Mesendoderm (in vitro differentiated cells): ENCODE measurements around the gene HELZ.
"Not testable (repeated sequence)": the region's sequence is repeated elsewhere in the genome, so short reads cannot be mapped to it uniquely, and the experiment has no call there.

Experiments
- DNase-seq: peaks from one replicate; pipeline ENCODE4 v3.0.0; 2013
- H2AK5ac ChIP-seq: 2 replicates; pipeline ENCODE4 v1.6.1; 2013; ENCODE audit warnings: low read length, inconsistent platforms
- H2BK120ac ChIP-seq: 2 replicates; pipeline ENCODE4 v1.6.1; 2013; ENCODE audit warnings: low read depth, mild to moderate bottlenecking, low read length, moderate library complexity, mixed read lengths
- H2BK15ac ChIP-seq: replicated peaks from 2 replicates; pipeline ENCODE4 v1.6.1; 2013; ENCODE audit warnings: low read depth, mild to moderate bottlenecking, moderate library complexity
- H2BK5ac ChIP-seq: 2 replicates; pipeline ENCODE4 v1.6.1; 2013; ENCODE audit warnings: low read length, inconsistent platforms
- H3K18ac ChIP-seq: 2 replicates; pipeline ENCODE4 v1.6.1; 2013; ENCODE audit warnings: mild to moderate bottlenecking, low read length, mixed read lengths
- H3K23ac ChIP-seq: one replicate; pipeline ENCODE4 v1.6.1; 2013; ENCODE audit warnings: low read length
- H3K27ac ChIP-seq: 2 replicates; pipeline ENCODE4 v1.5.1; 2013; ENCODE audit warnings: low read depth, mild to moderate bottlenecking, inconsistent platforms, low read length, moderate library complexity
- H3K27me3 ChIP-seq: 2 replicates; pipeline ENCODE4 v1.6.1; 2013; ENCODE audit warnings: low read length, control low read depth, mild to moderate bottlenecking, inconsistent platforms; ENCODE audit not compliant: insufficient read depth, poor library complexity
- H3K36me3 ChIP-seq: 2 replicates; pipeline ENCODE4 v1.6.1; 2013; ENCODE audit warnings: low read length, inconsistent platforms; ENCODE audit not compliant: control insufficient read depth, insufficient read depth
- H3K4ac ChIP-seq: one replicate; pipeline ENCODE4 v1.6.1; 2013; ENCODE audit warnings: low read depth, mild to moderate bottlenecking, low read length, moderate library complexity
- H3K4me1 ChIP-seq: 2 replicates; pipeline ENCODE4 v1.6.1; 2013; ENCODE audit warnings: low read depth, low read length, inconsistent platforms; ENCODE audit not compliant: control insufficient read depth
- H3K4me2 ChIP-seq: 2 replicates; pipeline ENCODE4 v1.6.1; 2013; ENCODE audit warnings: low read length
- H3K4me3 ChIP-seq: 2 replicates; pipeline ENCODE4 v1.5.1; 2013; ENCODE audit warnings: mild to moderate bottlenecking, low read length
- H3K56ac ChIP-seq: one replicate; pipeline ENCODE4 v1.6.1; 2013; ENCODE audit warnings: low read length
- H3K79me1 ChIP-seq: 2 replicates; pipeline ENCODE4 v1.6.1; 2013; ENCODE audit warnings: low read length, inconsistent platforms
- H3K79me2 ChIP-seq: 2 replicates; pipeline ENCODE4 v1.6.1; 2013; ENCODE audit warnings: mild to moderate bottlenecking, low read length; ENCODE audit not compliant: control insufficient read depth, insufficient read depth
- H3K9ac ChIP-seq: 2 replicates; pipeline ENCODE4 v1.6.1; 2013; ENCODE audit warnings: low read length, inconsistent platforms
- H4K5ac ChIP-seq: one replicate; pipeline ENCODE4 v1.6.1; 2013; ENCODE audit warnings: low read length
- H4K8ac ChIP-seq: one replicate; pipeline ENCODE4 v1.6.1; 2013; ENCODE audit warnings: low read depth, mild to moderate bottlenecking, control low read depth, low read length, moderate library complexity
- WGBS: extraction: QIAGEN DNeasy Blood & Tissue Kit; methylation state at CpG from one replicate; pipeline ENCODE4 v1.1.7; 2013; ENCODE audit warnings: low lambda C conversion rate, missing lambda C conversion rate; ENCODE audit not compliant: insufficient coverage; ENCODE audit errors: extremely low coverage; 5-methylcytosine and 5-hydroxymethylcytosine counted together

Gene HELZ

GRCh38 chr17:67130768-67131167 is 114.2 kb downstream of the HELZ start:
- Histone ChIP-seq H3K4me2 (no peak overlapping the region), H3K4me1 (no peaks in the 10 kb centered on the region), H4K5ac (no peak overlapping the region), H4K8ac (no peak overlapping the region), H3K4ac (no peak overlapping the region), H3K36me3 (no peaks in the 10 kb centered on the region), H3K79me2 (no peaks in the 10 kb centered on the region), H2BK15ac (no peak overlapping the region), H3K9ac (no peak overlapping the region), H3K23ac (no peak overlapping the region), H3K18ac (no peak overlapping the region), H3K79me1 (no peaks in the 10 kb centered on the region), H2BK5ac (no peak overlapping the region), H2BK120ac (no peak overlapping the region), H2AK5ac (no peak overlapping the region), H3K56ac (no peak overlapping the region), H3K27ac (no peak overlapping the region), H3K27me3 (no peaks in the 10 kb centered on the region), H3K4me3 (no peak overlapping the region)
- WGBS = no CpG with 5 or more reads among the region's 4 CpGs
- no peak for DNase-seq

- no peaks in the 10 kb centered on the region for H3K27me3 ChIP-seq
- no peak overlapping the region for H3K4me2 ChIP-seq
- no peak overlapping the region for H2BK15ac ChIP-seq
- DNase-seq = no peak
- H3K18ac ChIP-seq = no peak overlapping the region
- no peaks in the 10 kb centered on the region for H3K36me3 ChIP-seq
- H3K4me3 ChIP-seq = no peak overlapping the region
- no peaks in the 10 kb centered on the region for H3K4me1 ChIP-seq
- no peak overlapping the region for H2AK5ac ChIP-seq
- H2BK120ac ChIP-seq = no peak overlapping the region
- H2BK5ac ChIP-seq = no peak overlapping the region
- no peak overlapping the region for H3K4ac ChIP-seq
- H3K56ac ChIP-seq = no peak overlapping the region
- H4K8ac ChIP-seq = no peak overlapping the region
- no peak overlapping the region for H3K9ac ChIP-seq
- no peak overlapping the region for H3K27ac ChIP-seq
- H4K5ac ChIP-seq = no peak overlapping the region
- H3K23ac ChIP-seq = no peak overlapping the region
- no peaks in the 10 kb centered on the region for H3K79me2 ChIP-seq
- no peaks in the 10 kb centered on the region for H3K79me1 ChIP-seq
- no CpG with 5 or more reads among the region's 3 CpGs for WGBS
Observed at GRCh38 chr17:67129283-67129682, 115.7 kb downstream of the HELZ start.

DNA sequence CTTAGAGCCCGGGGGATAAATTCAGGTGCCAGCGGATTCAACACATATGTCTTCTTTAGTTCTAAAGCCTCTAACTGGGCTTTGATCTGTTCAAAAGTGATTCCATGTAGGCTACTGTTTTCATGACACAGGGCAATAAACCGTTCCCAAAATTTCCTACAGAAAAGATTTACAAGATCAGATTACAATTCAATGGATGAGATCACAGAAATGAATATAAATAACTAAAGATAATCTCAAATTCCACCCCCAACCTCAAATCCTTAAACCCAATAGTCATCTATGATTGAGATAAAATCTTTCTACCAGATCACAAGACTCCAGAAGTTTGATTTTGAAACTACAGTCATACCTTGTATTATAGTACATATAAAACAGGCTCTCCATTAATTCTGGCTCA is 116.3 kb downstream of the HELZ start:
- no CpG with 5 or more reads among the region's 3 CpGs for WGBS
- Histone ChIP-seq H3K27ac (no peak overlapping the region), H3K36me3 (no peaks in the 10 kb centered on the region)

DNA sequence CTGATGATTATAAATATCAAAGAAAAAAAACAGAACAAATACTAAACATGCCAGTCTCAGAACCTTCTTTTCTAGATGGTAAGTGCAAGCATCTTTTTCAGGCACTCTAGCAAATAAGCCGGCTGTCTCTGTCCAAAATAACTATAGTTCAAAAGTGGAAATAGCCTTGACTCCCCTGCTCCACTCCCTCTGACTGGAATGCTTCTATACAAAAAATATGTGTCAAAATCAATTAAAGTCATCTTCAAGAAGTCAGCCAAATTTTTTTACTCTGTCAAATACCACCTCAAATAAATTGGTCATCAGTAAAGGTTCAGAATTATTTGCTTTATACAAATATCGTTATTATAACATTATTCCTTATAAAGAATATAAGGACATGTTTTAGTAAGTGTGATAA is 117.1 kb downstream of the HELZ start:
- DNase-seq = no peak
- WGBS = 100% methylated on average over 1 of the region's 2 CpGs
- no peak overlapping the region for H2AK5ac ChIP-seq

More for the DNA sequence above, 116.3 kb downstream of the HELZ start:
- Histone ChIP-seq H2BK120ac (no peak overlapping the region), H3K27me3 (no peaks in the 10 kb centered on the region), H4K8ac (no peak overlapping the region), H3K9ac (no peak overlapping the region), H3K56ac (no peak overlapping the region), H3K4me3 (no peak overlapping the region), H4K5ac (no peak overlapping the region), H3K4me2 (no peak overlapping the region), H2BK5ac (no peak overlapping the region), H3K4ac (no peak overlapping the region), H2AK5ac (no peak overlapping the region), H3K23ac (no peak overlapping the region), H3K79me2 (no peaks in the 10 kb centered on the region), H3K18ac (no peak overlapping the region), H2BK15ac (no peak overlapping the region), H3K79me1 (no peaks in the 10 kb centered on the region), H3K4me1 (no peaks in the 10 kb centered on the region)
- DNase-seq = no peak

GRCh38 chr17:67126983-67127382 is 118.0 kb downstream of the HELZ start:
- H3K23ac ChIP-seq = no peak overlapping the region
- H4K8ac ChIP-seq = no peak overlapping the region
- no peak overlapping the region for H3K56ac ChIP-seq
- no peak overlapping the region for H3K4me2 ChIP-seq
- H3K36me3 ChIP-seq = no peaks in the 10 kb centered on the region
- no peak overlapping the region for H3K18ac ChIP-seq
- H3K4ac ChIP-seq = no peak overlapping the region
- no peaks in the 10 kb centered on the region for H3K79me2 ChIP-seq
- H3K4me1 ChIP-seq = no peaks in the 10 kb centered on the region
- WGBS = no CpG with 5 or more reads among the region's 2 CpGs
- no peak overlapping the region for H2BK5ac ChIP-seq
- H2BK120ac ChIP-seq = no peak overlapping the region
- H3K4me3 ChIP-seq = no peak overlapping the region
- H3K79me1 ChIP-seq = no peaks in the 10 kb centered on the region
- H3K9ac ChIP-seq = no peak overlapping the region
- H2BK15ac ChIP-seq = no peak overlapping the region
- H4K5ac ChIP-seq = no peak overlapping the region
- no peak for DNase-seq
- H3K27me3 ChIP-seq = no peaks in the 10 kb centered on the region
- H3K27ac ChIP-seq = no peak overlapping the region
- no peak overlapping the region for H2AK5ac ChIP-seq

More for the DNA sequence above, 117.1 kb downstream of the HELZ start:
- H3K18ac ChIP-seq = no peak overlapping the region
- H3K9ac ChIP-seq = no peak overlapping the region
- H3K79me1 ChIP-seq = no peaks in the 10 kb centered on the region
- no peaks in the 10 kb centered on the region for H3K36me3 ChIP-seq
- H4K8ac ChIP-seq = peak overlapping the region; percentile 6
- no peak overlapping the region for H4K5ac ChIP-seq
- no peak overlapping the region for H3K23ac ChIP-seq
- no peak overlapping the region for H3K4me2 ChIP-seq
- H3K4me1 ChIP-seq = no peaks in the 10 kb centered on the region
- no peaks in the 10 kb centered on the region for H3K27me3 ChIP-seq
- H2BK120ac ChIP-seq = no peak overlapping the region
- H3K79me2 ChIP-seq = no peaks in the 10 kb centered on the region
- H3K4me3 ChIP-seq = no peak overlapping the region
- no peak overlapping the region for H3K56ac ChIP-seq
- H2BK15ac ChIP-seq = no peak overlapping the region
- H3K4ac ChIP-seq = no peak overlapping the region
- no peak overlapping the region for H3K27ac ChIP-seq
- no peak overlapping the region for H2BK5ac ChIP-seq

DNA sequence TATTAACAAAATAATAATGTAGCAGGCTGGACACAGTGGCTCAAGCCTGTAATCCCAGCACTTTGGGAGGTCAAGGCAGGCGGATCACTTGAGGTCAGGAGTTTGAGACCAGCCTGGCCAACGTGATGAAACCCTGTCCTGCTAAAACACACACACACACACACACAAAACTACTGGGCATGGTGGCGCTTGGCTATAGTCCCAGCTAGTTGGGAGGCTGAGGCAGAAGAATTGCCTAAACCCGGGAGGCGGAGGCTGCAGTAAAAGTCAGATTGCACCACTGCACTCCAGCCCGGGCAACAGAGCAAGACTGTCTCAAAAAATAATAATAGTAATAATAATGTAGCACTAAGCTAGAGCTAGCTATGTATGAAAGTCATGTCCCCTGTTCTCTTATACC is 118.5 kb downstream of the HELZ start:
- not testable (repeated sequence) for H2BK15ac ChIP-seq, H2BK5ac ChIP-seq, H4K5ac ChIP-seq, H2BK120ac ChIP-seq, H2AK5ac ChIP-seq, H3K79me1 ChIP-seq, DNase-seq, H3K18ac ChIP-seq, H3K4me2 ChIP-seq, H3K36me3 ChIP-seq, H3K27me3 ChIP-seq, H3K9ac ChIP-seq, H4K8ac ChIP-seq, H3K27ac ChIP-seq, H3K4me3 ChIP-seq, H3K79me2 ChIP-seq, H3K4ac ChIP-seq, H3K4me1 ChIP-seq, H3K56ac ChIP-seq, H3K23ac ChIP-seq
- no CpG with 5 or more reads among the region's 6 CpGs for WGBS
